Thyroid gland (tissue), 4 donors: Measurements from ENCODE around the gene METTL26.

ENCODE experiments used
- CTCF ChIP-seq, 6 experiments: fragments of 200-600 bp in 3 of 6; fragments of 450-650 bp in 3 of 6; sonication (generic) in 3 of 6; IDR thresholded peaks; one replicate each; pipeline ENCODE4 v1.5.1; 2016 to 2019; ENCODE audit warnings: antibody characterized with exemption in 6 of 6, mild to moderate bottlenecking in 2 of 6, inconsistent platforms in 1 of 6, moderate library complexity in 1 of 6
- POLR2A ChIP-seq, 2 donors: fragments of 450-650 bp; IDR thresholded peaks; one replicate each; pipeline ENCODE4 v1.6.1; 2017; ENCODE audit warnings: antibody characterized with exemption in 2 of 2, mild to moderate bottlenecking in 2 of 2, moderate library complexity in 1 of 2

- TF ChIP-seq CTCF (IDR thresholded peaks at IDR 0.05), result no peak
- no peak for TF ChIP-seq POLR2A (IDR thresholded peaks at IDR 0.05)
Observed at GRCh38 chr16:683396-684070, 47.4 kb upstream of the METTL26 start.
